Breast epithelium (tissue), 3 donors: ENCODE data around the gene FLT4.

Experiments
- POLR2A ChIP-seq: fragments of 450-650 bp; IDR thresholded peaks from one replicate; pipeline ENCODE4 v1.6.1; 2016; ENCODE audit warnings: antibody characterized with exemption, mild to moderate bottlenecking, moderate library complexity
- POLR2AphosphoS5 ChIP-seq, 3 donors: sonication (generic); formaldehyde crosslinking; IDR thresholded peaks; one replicate each; pipeline ENCODE4 v1.6.1; 2017; ENCODE audit warnings: antibody characterized with exemption in 3 of 3
- TF ChIP-seq, protein P1 (sequence below), 3 donors: fragments of 450-650 bp; IDR thresholded peaks; one replicate each; pipeline ENCODE4 v1.5.1; 2016 to 2017; ENCODE audit warnings: antibody characterized with exemption in 3 of 3, mild to moderate bottlenecking in 3 of 3, moderate library complexity in 3 of 3

DNA sequence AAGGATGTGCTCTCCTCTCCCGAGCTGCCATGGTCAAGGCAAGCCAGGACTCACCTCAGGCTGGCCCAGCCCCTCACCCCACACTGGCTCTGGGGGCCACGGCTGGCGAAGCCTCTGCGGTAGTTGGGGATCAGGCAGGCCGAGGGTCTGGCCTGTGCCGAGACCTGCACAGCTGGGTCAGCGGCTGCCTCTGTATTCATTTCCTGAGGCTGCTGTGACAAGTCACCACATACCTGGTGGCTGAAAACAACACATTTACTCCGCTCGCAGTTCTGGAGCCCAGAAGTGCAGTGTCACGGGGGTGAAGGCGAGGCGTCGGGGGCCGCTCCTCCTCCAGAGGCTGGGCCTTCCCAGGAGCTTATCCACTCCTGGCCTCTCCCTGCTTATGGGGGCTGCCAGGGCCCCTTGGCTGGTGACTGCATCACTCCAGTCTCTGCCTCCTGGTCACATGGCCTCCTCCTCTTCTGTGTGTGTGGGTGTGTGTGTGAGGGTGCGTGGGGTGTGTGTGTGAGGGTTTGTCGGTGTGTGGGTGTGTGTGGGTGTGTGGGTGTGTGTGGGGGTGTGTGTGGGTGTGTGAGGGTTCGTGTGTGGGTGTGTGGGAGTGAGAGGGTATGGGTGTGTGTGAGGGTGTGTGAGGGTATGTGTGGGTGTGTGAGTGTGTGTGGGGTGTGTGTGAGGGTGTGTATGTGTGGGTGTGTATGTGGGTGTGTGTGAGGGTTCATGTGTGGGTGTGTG lies 54.9 kb downstream of the FLT4 start:
- TF ChIP-seq, protein P1, sequence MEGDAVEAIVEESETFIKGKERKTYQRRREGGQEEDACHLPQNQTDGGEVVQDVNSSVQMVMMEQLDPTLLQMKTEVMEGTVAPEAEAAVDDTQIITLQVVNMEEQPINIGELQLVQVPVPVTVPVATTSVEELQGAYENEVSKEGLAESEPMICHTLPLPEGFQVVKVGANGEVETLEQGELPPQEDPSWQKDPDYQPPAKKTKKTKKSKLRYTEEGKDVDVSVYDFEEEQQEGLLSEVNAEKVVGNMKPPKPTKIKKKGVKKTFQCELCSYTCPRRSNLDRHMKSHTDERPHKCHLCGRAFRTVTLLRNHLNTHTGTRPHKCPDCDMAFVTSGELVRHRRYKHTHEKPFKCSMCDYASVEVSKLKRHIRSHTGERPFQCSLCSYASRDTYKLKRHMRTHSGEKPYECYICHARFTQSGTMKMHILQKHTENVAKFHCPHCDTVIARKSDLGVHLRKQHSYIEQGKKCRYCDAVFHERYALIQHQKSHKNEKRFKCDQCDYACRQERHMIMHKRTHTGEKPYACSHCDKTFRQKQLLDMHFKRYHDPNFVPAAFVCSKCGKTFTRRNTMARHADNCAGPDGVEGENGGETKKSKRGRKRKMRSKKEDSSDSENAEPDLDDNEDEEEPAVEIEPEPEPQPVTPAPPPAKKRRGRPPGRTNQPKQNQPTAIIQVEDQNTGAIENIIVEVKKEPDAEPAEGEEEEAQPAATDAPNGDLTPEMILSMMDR (IDR thresholded peaks at IDR 0.05) = no peak
- TF ChIP-seq POLR2A = no peak
- no peak for TF ChIP-seq POLR2AphosphoS5 (IDR thresholded peaks at IDR 0.05)
